KMS-11 (cell line): Measurements from ENCODE around the gene RNF208.

Experiments
- H2AFZ ChIP-seq: fragments of 200-600 bp; sonication (generic); 2 replicates; pipeline ENCODE4 v1.6.1; 2016; ENCODE audit warnings: antibody characterized with exemption, mixed run types, low read depth
- H3K27ac ChIP-seq: fragments of 200-600 bp; sonication (generic); 2 replicates; pipeline ENCODE4 v1.6.1; 2016; ENCODE audit warnings: mild to moderate bottlenecking, mixed run types
- H3K27me3 ChIP-seq: fragments of 200-600 bp; sonication (generic); 2 replicates; pipeline ENCODE4 v1.6.1; 2017; ENCODE audit warnings: mild to moderate bottlenecking, low read depth, mixed run types, moderate library complexity; ENCODE audit not compliant: insufficient read depth
- H3K36me3 ChIP-seq: fragments of 200-600 bp; sonication (generic); 2 replicates; pipeline ENCODE4 v1.6.1; 2017; ENCODE audit warnings: mild to moderate bottlenecking, mixed run types; ENCODE audit not compliant: insufficient read depth
- H3K4me1 ChIP-seq: fragments of 200-600 bp; sonication (generic); 2 replicates; pipeline ENCODE4 v1.6.1; 2016; ENCODE audit warnings: mild to moderate bottlenecking, low read depth, mixed run types; ENCODE audit not compliant: poor library complexity, severe bottlenecking
- H3K4me2 ChIP-seq: fragments of 200-600 bp; sonication (generic); 2 replicates; pipeline ENCODE4 v1.7.0; 2016; ENCODE audit warnings: mild to moderate bottlenecking, mixed run types
- H3K4me3 ChIP-seq: fragments of 200-600 bp; sonication (generic); IDR thresholded peaks from 2 replicates; pipeline ENCODE4 v1.6.1; 2017; ENCODE audit warnings: low read depth, low read length, mixed read lengths; ENCODE audit not compliant: insufficient read depth
- H3K79me2 ChIP-seq: fragments of 200-600 bp; sonication (generic); 2 replicates; pipeline ENCODE4 v1.6.1; 2016; ENCODE audit warnings: low read depth, mixed run types; ENCODE audit not compliant: insufficient read depth
- H3K9ac ChIP-seq: fragments of 200-600 bp; sonication (generic); 2 replicates; pipeline ENCODE4 v1.6.1; 2016; ENCODE audit warnings: mild to moderate bottlenecking, mixed run types
- H4K20me1 ChIP-seq: fragments of 200-600 bp; sonication (generic); 2 replicates; pipeline ENCODE4 v1.6.1; 2016; ENCODE audit warnings: mild to moderate bottlenecking, mixed run types; ENCODE audit not compliant: insufficient read depth
- TF ChIP-seq, protein P1 (sequence below): fragments of 200-600 bp; sonication (generic); conservative IDR thresholded peaks from 2 replicates; pipeline ENCODE4 v1.6.1; 2017; ENCODE audit warnings: low read depth, mild to moderate bottlenecking, antibody characterized with exemption, low read length, moderate library complexity, mixed read lengths

Gene RNF208

GRCh38 chr9:137194388-137194787 lies 27.7 kb downstream of the RNF208 start:
- Histone ChIP-seq H3K27me3 (no peaks in the 10 kb centered on the region), H3K4me3 (no peak overlapping the region), H4K20me1 (no peaks in the 10 kb centered on the region), H3K36me3 (no peaks in the 10 kb centered on the region), H3K4me2 (no peak overlapping the region), H2AFZ (no peak overlapping the region), H3K4me1 (peaks cover 11% of the 10 kb centered on the region), H3K27ac (no peak overlapping the region), H3K79me2 (peaks cover 10% of the 10 kb centered on the region; the same call in 1 of the 2 replicates), H3K9ac (no peak overlapping the region)
- TF ChIP-seq, protein P1, sequence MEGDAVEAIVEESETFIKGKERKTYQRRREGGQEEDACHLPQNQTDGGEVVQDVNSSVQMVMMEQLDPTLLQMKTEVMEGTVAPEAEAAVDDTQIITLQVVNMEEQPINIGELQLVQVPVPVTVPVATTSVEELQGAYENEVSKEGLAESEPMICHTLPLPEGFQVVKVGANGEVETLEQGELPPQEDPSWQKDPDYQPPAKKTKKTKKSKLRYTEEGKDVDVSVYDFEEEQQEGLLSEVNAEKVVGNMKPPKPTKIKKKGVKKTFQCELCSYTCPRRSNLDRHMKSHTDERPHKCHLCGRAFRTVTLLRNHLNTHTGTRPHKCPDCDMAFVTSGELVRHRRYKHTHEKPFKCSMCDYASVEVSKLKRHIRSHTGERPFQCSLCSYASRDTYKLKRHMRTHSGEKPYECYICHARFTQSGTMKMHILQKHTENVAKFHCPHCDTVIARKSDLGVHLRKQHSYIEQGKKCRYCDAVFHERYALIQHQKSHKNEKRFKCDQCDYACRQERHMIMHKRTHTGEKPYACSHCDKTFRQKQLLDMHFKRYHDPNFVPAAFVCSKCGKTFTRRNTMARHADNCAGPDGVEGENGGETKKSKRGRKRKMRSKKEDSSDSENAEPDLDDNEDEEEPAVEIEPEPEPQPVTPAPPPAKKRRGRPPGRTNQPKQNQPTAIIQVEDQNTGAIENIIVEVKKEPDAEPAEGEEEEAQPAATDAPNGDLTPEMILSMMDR: no peak

- Histone ChIP-seq H3K9ac (no peak overlapping the region), H4K20me1 (no peaks in the 10 kb centered on the region), H3K4me2 (no peak overlapping the region), H3K27ac (no peak overlapping the region), H2AFZ (no peak overlapping the region), H3K4me3 (no peak overlapping the region), H3K36me3 (no peaks in the 10 kb centered on the region), H3K79me2 (peaks cover 12% of the 10 kb centered on the region; the same call in 1 of the 2 replicates), H3K27me3 (no peaks in the 10 kb centered on the region), H3K4me1 (peaks cover 11% of the 10 kb centered on the region)
- TF ChIP-seq, protein P1: no peak
These were observed 28.3 kb downstream of the RNF208 start for GRCh38 chr9:137193771-137194170.

- no peak overlapping the region for H3K4me2 ChIP-seq
- TF ChIP-seq, protein P1: no peak
- H3K4me1 ChIP-seq: peaks cover 11% of the 10 kb centered on the region
- no peak overlapping the region for H3K27ac ChIP-seq
- H2AFZ ChIP-seq: no peak overlapping the region
- no peak overlapping the region for H3K4me3 ChIP-seq
- H3K79me2 ChIP-seq: peaks cover 15% of the 10 kb centered on the region
- H4K20me1 ChIP-seq: no peaks in the 10 kb centered on the region
- no peak overlapping the region for H3K9ac ChIP-seq
- no peaks in the 10 kb centered on the region for H3K36me3 ChIP-seq
- H3K27me3 ChIP-seq: no peaks in the 10 kb centered on the region
These were observed 29.2 kb downstream of the RNF208 start for GRCh38 chr9:137192859-137193258.

- H3K4me3 ChIP-seq: no peak overlapping the region
- H3K4me2 ChIP-seq: no peak overlapping the region
- peaks cover 14% of the 10 kb centered on the region for H3K4me1 ChIP-seq
- H3K36me3 ChIP-seq: no peaks in the 10 kb centered on the region
- H3K9ac ChIP-seq: no peak overlapping the region
- no peak overlapping the region for H2AFZ ChIP-seq
- TF ChIP-seq, protein P1: no peak
- H3K79me2 ChIP-seq: peaks cover 19% of the 10 kb centered on the region
- no peaks in the 10 kb centered on the region for H3K27me3 ChIP-seq
- no peaks in the 10 kb centered on the region for H4K20me1 ChIP-seq
- no peak overlapping the region for H3K27ac ChIP-seq
These were observed 29.6 kb downstream of the RNF208 start for GRCh38 chr9:137192448-137192780.
